IMR-90 (cell line): ENCODE measurements around the gene SLC12A7.

Experiments
- BHLHE40 ChIP-seq: fragments of 150-350 bp; IDR thresholded peaks from 2 replicates; pipeline ENCODE4 v1.6.1; 2016; ENCODE audit warnings: mild to moderate bottlenecking, low read depth, low read length
- CEBPB ChIP-seq: IDR thresholded peaks from 2 replicates; pipeline ENCODE4 v1.6.1; 2012; ENCODE audit warnings: low read depth, low read length, improper control_type of control experiment
- CHD1 ChIP-seq: IDR thresholded peaks from 2 replicates; pipeline ENCODE4 v1.6.1; 2012; ENCODE audit warnings: low read depth, low read length, improper control_type of control experiment
- ELK1 ChIP-seq: fragments of 150-350 bp; IDR thresholded peaks from 2 replicates; pipeline ENCODE4 v1.6.1; 2016; ENCODE audit warnings: low read depth, mild to moderate bottlenecking, low read length, moderate library complexity, borderline replicate concordance
- FOS ChIP-seq: fragments of 150-350 bp; IDR thresholded peaks from 2 replicates; pipeline ENCODE4 v1.6.1; 2016; ENCODE audit warnings: low read depth, low read length
- MAFK ChIP-seq: IDR thresholded peaks from 2 replicates; pipeline ENCODE4 v1.6.1; 2012; ENCODE audit warnings: low read depth, low read length, improper control_type of control experiment
- MXI1 ChIP-seq: IDR thresholded peaks from 2 replicates; pipeline ENCODE4 v1.6.1; 2012; ENCODE audit warnings: low read depth, mild to moderate bottlenecking, low read length, moderate library complexity, borderline replicate concordance
- POLR2A ChIP-seq: IDR thresholded peaks from 2 replicates; pipeline ENCODE4 v1.6.1; 2012; ENCODE audit warnings: mild to moderate bottlenecking, low read depth, low read length
- SMC3 ChIP-seq: fragments of 150-350 bp; IDR thresholded peaks from 2 replicates; pipeline ENCODE4 v1.6.1; 2016; ENCODE audit warnings: low read depth, mild to moderate bottlenecking, antibody characterized with exemption, low read length, moderate library complexity
- TF ChIP-seq, protein P1 (sequence below): conservative IDR thresholded peaks from 2 replicates; pipeline ENCODE4 v1.5.1; 2012; ENCODE audit warnings: mild to moderate bottlenecking, low read depth, low read length, improper control_type of control experiment

DNA sequence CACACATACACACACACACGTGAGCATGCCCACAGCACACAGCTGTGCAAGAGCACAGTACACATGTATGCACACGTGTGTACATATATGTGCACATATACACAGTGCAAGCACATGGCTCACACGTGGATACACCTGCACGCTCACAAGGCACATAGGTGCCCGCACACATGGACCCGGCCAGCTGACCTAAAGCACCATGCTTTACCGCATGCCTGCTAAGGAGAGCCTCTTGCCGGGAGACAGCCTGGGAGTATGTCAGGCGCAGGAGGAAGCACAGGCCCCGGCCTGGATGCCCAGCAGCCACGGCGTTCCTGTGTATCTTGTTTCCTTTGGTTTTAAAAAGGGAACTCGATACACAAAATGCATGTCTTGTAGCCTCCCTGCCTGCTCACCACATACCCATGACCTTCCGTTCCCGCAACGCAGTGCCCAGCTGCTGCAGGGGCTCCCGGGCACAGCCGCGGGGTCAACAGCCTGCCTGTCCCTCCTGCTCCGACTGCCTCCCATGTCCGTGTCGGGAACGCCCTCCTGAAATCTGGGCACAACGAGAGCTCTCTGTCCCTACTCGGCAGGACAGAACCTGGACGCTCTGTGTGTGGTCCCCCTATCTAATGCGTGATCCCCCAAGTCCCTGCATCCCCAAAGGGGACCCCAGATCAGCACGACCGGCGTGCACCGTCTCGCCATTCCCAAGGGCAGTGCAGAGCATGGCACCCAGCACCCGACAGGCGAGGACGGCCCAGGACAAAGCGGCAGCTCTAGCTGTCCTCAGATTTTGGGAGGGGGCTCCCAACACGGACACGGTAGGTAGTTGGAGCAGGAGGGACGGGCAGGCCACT lies 3.6 kb downstream of the SLC12A7 start:
- TF ChIP-seq CEBPB (no peak), MAFK (no peak), BHLHE40 (no peak), MXI1 (no peak), FOS (no peak), POLR2A (no peak), SMC3 (no peak), ELK1 (no peak), CHD1 (no peak)
- TF ChIP-seq, protein P1, sequence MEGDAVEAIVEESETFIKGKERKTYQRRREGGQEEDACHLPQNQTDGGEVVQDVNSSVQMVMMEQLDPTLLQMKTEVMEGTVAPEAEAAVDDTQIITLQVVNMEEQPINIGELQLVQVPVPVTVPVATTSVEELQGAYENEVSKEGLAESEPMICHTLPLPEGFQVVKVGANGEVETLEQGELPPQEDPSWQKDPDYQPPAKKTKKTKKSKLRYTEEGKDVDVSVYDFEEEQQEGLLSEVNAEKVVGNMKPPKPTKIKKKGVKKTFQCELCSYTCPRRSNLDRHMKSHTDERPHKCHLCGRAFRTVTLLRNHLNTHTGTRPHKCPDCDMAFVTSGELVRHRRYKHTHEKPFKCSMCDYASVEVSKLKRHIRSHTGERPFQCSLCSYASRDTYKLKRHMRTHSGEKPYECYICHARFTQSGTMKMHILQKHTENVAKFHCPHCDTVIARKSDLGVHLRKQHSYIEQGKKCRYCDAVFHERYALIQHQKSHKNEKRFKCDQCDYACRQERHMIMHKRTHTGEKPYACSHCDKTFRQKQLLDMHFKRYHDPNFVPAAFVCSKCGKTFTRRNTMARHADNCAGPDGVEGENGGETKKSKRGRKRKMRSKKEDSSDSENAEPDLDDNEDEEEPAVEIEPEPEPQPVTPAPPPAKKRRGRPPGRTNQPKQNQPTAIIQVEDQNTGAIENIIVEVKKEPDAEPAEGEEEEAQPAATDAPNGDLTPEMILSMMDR, result no peak
